Measurements from ENCODE around the gene MLLT6. TPM values are rescaled to one million over a fixed set of nuclear protein-coding genes. Genes with fewer than 3 reads are reported as not detected.

MLLT6 gene
- total RNA-seq, 6 experiments from 2014 or later = 26.5 to 31.5 (median 30.2) TPM

DNA sequence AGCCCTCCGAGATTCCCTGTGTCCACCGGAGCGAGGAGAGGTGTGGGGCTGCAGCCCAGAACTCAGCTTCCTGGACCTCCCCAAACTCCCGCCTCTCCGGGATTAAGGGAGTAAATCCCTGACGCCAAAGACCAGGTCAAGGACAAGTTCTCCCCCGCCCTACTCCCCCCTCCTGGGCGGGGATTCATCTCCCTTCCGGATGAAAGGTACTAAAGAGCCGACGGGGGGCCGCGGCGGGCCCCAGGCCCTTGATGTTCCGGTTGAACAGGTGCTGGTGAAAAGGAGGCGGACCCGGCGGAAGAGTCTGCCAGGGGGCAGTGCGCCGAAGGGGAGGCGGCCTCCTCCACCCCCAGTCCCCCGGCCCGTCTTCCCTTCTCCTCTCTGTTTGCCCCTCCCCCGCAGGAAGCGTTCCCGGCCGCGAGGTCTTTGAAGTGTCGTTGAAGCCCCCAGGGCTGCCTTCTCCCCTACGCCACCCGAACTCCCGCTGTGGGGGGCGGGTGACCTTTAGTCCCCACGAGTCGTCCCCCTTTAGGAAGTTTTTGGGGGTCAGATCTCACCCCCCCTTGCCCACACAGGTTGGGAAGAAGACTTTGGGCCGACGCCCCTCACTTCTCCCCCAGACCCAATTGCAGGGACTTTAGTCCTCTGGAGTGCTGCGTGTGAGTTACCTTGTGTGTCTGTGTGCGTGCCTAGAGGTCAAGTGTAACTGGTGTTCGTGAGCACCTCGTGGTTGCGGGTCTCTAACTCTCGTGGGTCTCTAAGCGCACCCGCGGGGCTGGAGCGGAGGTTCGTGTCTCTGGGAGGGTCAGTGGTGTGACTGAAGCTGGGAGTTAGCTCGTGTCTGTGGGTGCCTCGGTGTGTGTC, 1.1 kb upstream of the MLLT6 start:
- H3K9me3 Mint-ChIP-seq = no peaks in the 10 kb centered on the region
- H3K27ac Mint-ChIP-seq = peak overlapping the region; percentile 90
- peaks cover 54% of the 10 kb centered on the region for H3K4me1 Mint-ChIP-seq (ENCODE audit: low read depth)
- TF ChIP-seq, protein P1, sequence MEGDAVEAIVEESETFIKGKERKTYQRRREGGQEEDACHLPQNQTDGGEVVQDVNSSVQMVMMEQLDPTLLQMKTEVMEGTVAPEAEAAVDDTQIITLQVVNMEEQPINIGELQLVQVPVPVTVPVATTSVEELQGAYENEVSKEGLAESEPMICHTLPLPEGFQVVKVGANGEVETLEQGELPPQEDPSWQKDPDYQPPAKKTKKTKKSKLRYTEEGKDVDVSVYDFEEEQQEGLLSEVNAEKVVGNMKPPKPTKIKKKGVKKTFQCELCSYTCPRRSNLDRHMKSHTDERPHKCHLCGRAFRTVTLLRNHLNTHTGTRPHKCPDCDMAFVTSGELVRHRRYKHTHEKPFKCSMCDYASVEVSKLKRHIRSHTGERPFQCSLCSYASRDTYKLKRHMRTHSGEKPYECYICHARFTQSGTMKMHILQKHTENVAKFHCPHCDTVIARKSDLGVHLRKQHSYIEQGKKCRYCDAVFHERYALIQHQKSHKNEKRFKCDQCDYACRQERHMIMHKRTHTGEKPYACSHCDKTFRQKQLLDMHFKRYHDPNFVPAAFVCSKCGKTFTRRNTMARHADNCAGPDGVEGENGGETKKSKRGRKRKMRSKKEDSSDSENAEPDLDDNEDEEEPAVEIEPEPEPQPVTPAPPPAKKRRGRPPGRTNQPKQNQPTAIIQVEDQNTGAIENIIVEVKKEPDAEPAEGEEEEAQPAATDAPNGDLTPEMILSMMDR (IDR thresholded peaks at IDR 0.05) = no peak
- H3K36me3 Mint-ChIP-seq (ENCODE audit: low read depth) = no peaks in the 10 kb centered on the region; the same call in 1 of the 2 replicates
- peaks cover 2% of the 10 kb centered on the region for H3K27me3 Mint-ChIP-seq (ENCODE audit: insufficient read depth)
- no peak for DNase-seq
- H3K4me3 Mint-ChIP-seq = peak overlapping the region; percentile 91

- Mint-ChIP-seq H3K4me1 (ENCODE audit: low read depth) (peaks cover 43% of the 10 kb centered on the region), H3K27me3 (ENCODE audit: insufficient read depth) (no peaks in the 10 kb centered on the region), H3K4me3 (peak overlapping the region; percentile 91), H3K9me3 (no peaks in the 10 kb centered on the region), H3K36me3 (ENCODE audit: low read depth) (peaks cover 6% of the 10 kb centered on the region), H3K27ac (no peak overlapping the region)
- DNase-seq = no peak
- TF ChIP-seq, protein P1 (IDR thresholded peaks at IDR 0.05) = no peak
These were observed 390 bp downstream of the MLLT6 start for GRCh38 chr17:38705523-38705802.

DNA sequence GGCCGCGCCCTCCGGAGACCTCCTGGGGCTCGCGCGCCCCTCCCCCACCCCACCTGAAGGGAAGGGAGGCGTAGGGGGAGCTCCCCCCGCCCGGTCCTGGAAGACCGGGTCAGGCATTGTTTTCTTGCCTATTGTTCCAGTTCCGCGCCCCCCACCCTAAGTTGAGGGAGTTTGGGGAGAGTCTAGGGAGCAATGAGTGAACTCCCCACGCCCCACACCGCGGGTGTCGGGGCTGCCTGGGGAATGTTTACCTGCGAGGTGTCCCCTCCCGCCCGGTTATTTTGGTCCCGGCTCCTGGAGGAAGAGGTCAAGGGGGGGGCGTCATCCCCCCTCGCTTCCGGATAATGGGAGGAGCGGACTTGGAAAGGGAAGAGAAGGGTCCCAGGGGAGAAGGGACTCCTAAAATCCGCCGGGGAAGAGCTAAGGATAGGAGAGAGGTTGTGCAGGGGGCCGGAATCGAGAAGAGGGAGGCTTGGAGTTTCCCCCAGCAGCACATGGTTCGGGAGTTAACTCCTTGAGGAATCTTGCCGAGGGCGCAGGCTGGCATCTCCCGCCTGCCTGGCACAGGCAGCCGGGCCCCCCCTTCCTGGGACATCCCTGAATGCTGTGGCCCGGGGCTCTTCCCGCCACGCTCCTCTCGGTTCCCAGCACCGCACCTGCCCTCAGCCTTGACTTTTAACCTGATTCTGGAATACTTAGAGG, 881 bp downstream of the MLLT6 start:
- TF ChIP-seq, protein P1 (IDR thresholded peaks at IDR 0.05) = no peak
- Mint-ChIP-seq H3K27ac (peak overlapping the region; percentile 30), H3K9me3 (no peaks in the 10 kb centered on the region), H3K4me1 (ENCODE audit: low read depth) (peaks cover 43% of the 10 kb centered on the region), H3K36me3 (ENCODE audit: low read depth) (peaks cover 6% of the 10 kb centered on the region), H3K4me3 (peak overlapping the region; percentile 87), H3K27me3 (ENCODE audit: insufficient read depth) (no peaks in the 10 kb centered on the region)
- DNase-seq = no peak

DNA sequence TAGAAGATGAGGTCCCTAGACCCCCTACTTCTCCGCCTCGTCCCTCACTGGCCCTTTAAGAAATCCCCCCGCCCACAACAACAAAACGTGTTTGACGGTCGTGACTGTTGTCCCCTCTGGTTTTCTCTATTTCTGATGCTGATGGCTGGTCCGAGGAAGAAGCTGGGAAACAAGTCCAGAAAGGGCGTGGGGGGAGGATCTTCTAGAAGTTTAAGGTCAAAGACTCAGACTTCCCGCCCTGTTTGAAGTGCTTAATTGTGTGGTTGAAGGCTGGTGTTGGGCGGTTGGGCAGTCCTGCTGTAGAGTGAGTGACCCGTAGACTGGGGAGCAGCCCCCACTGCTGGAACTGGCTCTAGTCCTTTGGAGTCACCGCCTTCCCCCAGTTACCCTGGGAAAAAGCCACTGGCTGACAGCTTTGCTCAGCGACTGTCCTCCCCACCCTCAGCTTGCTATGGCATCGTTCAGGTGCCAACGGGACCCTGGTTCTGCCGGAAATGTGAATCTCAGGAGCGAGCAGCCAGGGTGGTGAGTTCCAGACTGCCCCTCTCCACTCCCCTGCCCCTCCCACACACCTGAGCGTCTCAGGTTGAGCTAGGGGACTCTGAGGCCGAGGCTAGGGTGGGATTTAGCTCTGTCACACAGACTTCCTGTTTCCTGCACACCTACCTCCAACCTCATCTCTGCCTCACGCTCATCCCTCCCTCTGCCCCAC, 1.6 kb downstream of the MLLT6 start:
- no peaks in the 10 kb centered on the region for H3K9me3 Mint-ChIP-seq
- H3K4me3 Mint-ChIP-seq = peak overlapping the region; percentile 87

GRCh38 chr17:38707678-38708351, 2.7 kb downstream of the MLLT6 start:
- TF ChIP-seq, protein P1 (IDR thresholded peaks at IDR 0.05) = no peak
- no peaks in the 10 kb centered on the region for H3K27me3 Mint-ChIP-seq (ENCODE audit: insufficient read depth)
- peaks cover 32% of the 10 kb centered on the region for H3K4me1 Mint-ChIP-seq (ENCODE audit: low read depth)
- DNase-seq = no peak
- no peak overlapping the region for H3K4me3 Mint-ChIP-seq
- no peak overlapping the region for H3K27ac Mint-ChIP-seq
- H3K9me3 Mint-ChIP-seq = no peaks in the 10 kb centered on the region
- peaks cover 6% of the 10 kb centered on the region for H3K36me3 Mint-ChIP-seq (ENCODE audit: low read depth)

More for the DNA sequence above, 1.6 kb downstream of the MLLT6 start:
- Mint-ChIP-seq H3K27me3 (ENCODE audit: insufficient read depth) (no peaks in the 10 kb centered on the region), H3K36me3 (ENCODE audit: low read depth) (peaks cover 6% of the 10 kb centered on the region), H3K27ac (peak overlapping the region; percentile 30), H3K4me1 (ENCODE audit: low read depth) (peaks cover 36% of the 10 kb centered on the region)
- DNase-seq = no peak
- TF ChIP-seq, protein P1 (IDR thresholded peaks at IDR 0.05) = no peak

Measured in HFFc6 (cell line).